HepG2 (cell line): ENCODE measurements around the gene HADH. TPM values are rescaled to one million over a fixed set of nuclear protein-coding genes. Genes with fewer than 3 reads are reported as not detected.

Experiments used
- CBX5 ChIP-seq: sonication (generic); formaldehyde crosslinking; IDR thresholded peaks from 2 replicates; pipeline ENCODE4 v1.4.0; 2020; ENCODE audit warnings: missing genetic modification reagents, borderline replicate concordance
- DNMT1 ChIP-seq: sonication (generic); formaldehyde crosslinking; IDR thresholded peaks from 2 replicates; pipeline ENCODE4 v1.5.1; 2020; ENCODE audit warnings: mild to moderate bottlenecking, missing genetic modification reagents
- EHMT2 ChIP-seq: fragments of 200-600 bp; sonication (generic); IDR thresholded peaks from 2 replicates; pipeline ENCODE4 v1.7.0; 2017; ENCODE audit warnings: antibody characterized with exemption, low read depth, low read length, borderline replicate concordance
- FOXM1 ChIP-seq: sonication (generic); formaldehyde crosslinking; IDR thresholded peaks from 2 replicates; pipeline ENCODE4 v1.5.0; 2020; ENCODE audit warnings: missing genetic modification reagents
- FOXO4 ChIP-seq: sonication (generic); formaldehyde crosslinking; conservative IDR thresholded peaks from 2 replicates; pipeline ENCODE4 v1.8.1; 2023; ENCODE audit warnings: missing genetic modification reagents
- HIVEP1 ChIP-seq: sonication (generic); formaldehyde crosslinking; IDR thresholded peaks from 2 replicates; pipeline ENCODE4 v1.4.0; 2020; ENCODE audit warnings: mild to moderate bottlenecking, missing genetic modification reagents
- HNRNPL ChIP-seq: fragments of 200-400 bp; formaldehyde crosslinking; IDR thresholded peaks from 2 replicates; pipeline ENCODE4 v1.6.1; 2017; ENCODE audit warnings: mild to moderate bottlenecking, low read depth, low read length
- KDM2A ChIP-seq: sonication (generic); formaldehyde crosslinking; IDR thresholded peaks from 2 replicates; pipeline ENCODE4 v1.4.0; 2020; ENCODE audit warnings: low read depth, missing genetic modification reagents, borderline replicate concordance
- MBD4 ChIP-seq: IDR thresholded peaks from 2 replicates; pipeline ENCODE4 v1.6.1; 2012; ENCODE audit warnings: low read length, inconsistent platforms, borderline replicate concordance
- MED13 ChIP-seq: sonication (generic); formaldehyde crosslinking; IDR thresholded peaks from 2 replicates; pipeline ENCODE4 v1.5.0; 2020; ENCODE audit warnings: missing genetic modification reagents
- MTF2 ChIP-seq: sonication (generic); formaldehyde crosslinking; IDR thresholded peaks from 2 replicates; pipeline ENCODE4 v1.5.0; 2020; ENCODE audit warnings: missing genetic modification reagents, borderline replicate concordance
- PLRG1 ChIP-seq: fragments of 450-650 bp; conservative IDR thresholded peaks from 2 replicates; pipeline ENCODE4 v1.6.1; 2016
- PRMT3 ChIP-seq: sonication (generic); formaldehyde crosslinking; IDR thresholded peaks from 2 replicates; pipeline ENCODE4 v1.8.1; 2022; ENCODE audit warnings: low read depth, mild to moderate bottlenecking, moderate library complexity, missing genetic modification reagents, borderline replicate concordance
- RARA ChIP-seq: IDR thresholded peaks from 2 replicates; pipeline ENCODE4 v1.6.1; 2016; ENCODE audit warnings: missing genetic modification reagents, missing compliant biosample characterization
- TRIM24 ChIP-seq: sonication (generic); formaldehyde crosslinking; IDR thresholded peaks from 2 replicates; pipeline ENCODE4 v1.8.0; 2022; ENCODE audit warnings: mild to moderate bottlenecking, missing genetic modification reagents
- ZBTB21 ChIP-seq: sonication (generic); formaldehyde crosslinking; IDR thresholded peaks from 2 replicates; pipeline ENCODE4 v1.4.0; 2020; ENCODE audit warnings: missing genetic modification reagents
- ZNF3 ChIP-seq: IDR thresholded peaks from 2 replicates; pipeline ENCODE4 v1.7.0; 2017; ENCODE audit warnings: inconsistent platforms
- ZNF331 ChIP-seq: sonication (generic); formaldehyde crosslinking; IDR thresholded peaks from 2 replicates; pipeline ENCODE4 v1.4.0; 2020; ENCODE audit warnings: missing genetic modification reagents
- ZNF567 ChIP-seq: sonication (generic); formaldehyde crosslinking; IDR thresholded peaks from 2 replicates; pipeline ENCODE4 v1.8.1; 2023; ENCODE audit warnings: mild to moderate bottlenecking, missing genetic modification reagents, borderline replicate concordance
- ZNF691 ChIP-seq: sonication (generic); formaldehyde crosslinking; IDR thresholded peaks from 2 replicates; pipeline ENCODE4 v1.4.0; 2020; ENCODE audit warnings: missing genetic modification reagents, low read depth, mild to moderate bottlenecking, borderline replicate concordance
- ZNF740 ChIP-seq: sonication (generic); formaldehyde crosslinking; IDR thresholded peaks from 2 replicates; pipeline ENCODE4 v1.4.0; 2020; ENCODE audit warnings: missing genetic modification reagents
- ZNF790 ChIP-seq: sonication (generic); formaldehyde crosslinking; IDR thresholded peaks from 2 replicates; pipeline ENCODE4 v1.8.0; 2022; ENCODE audit warnings: missing genetic modification reagents, mild to moderate bottlenecking, borderline replicate concordance
- ZNF83 ChIP-seq: sonication (generic); formaldehyde crosslinking; IDR thresholded peaks from 2 replicates; pipeline ENCODE4 v1.4.0; 2020; ENCODE audit warnings: missing genetic modification reagents, mild to moderate bottlenecking, borderline replicate concordance
- ZNF883 ChIP-seq: sonication (generic); formaldehyde crosslinking; IDR thresholded peaks from 2 replicates; pipeline ENCODE4 v1.5.1; 2020; ENCODE audit warnings: mild to moderate bottlenecking, missing genetic modification reagents; ENCODE audit errors: not compliant biosample characterization
- polyA plus RNA-seq, 8 experiments: library from polyadenylated mRNA; depleted of rRNA in 3 of 8; stranded (reverse) in 7 of 8; unstranded in 1 of 8; fragments of >200 nt; fragmentation: Illumina TruSeq in 4 of 8; extraction: Trizol in 4 of 8; gene quantifications; 2 replicates each; pipeline versions ENCODE4 v1.2.1 to v1.2.3, GENCODE V29; 2011 to 2016; ENCODE audit warnings: low read depth in 4 of 8, missing spikeins in 1 of 8, mixed read lengths in 1 of 8; ENCODE audit not compliant: insufficient read depth in 1 of 8
- total RNA-seq, 5 experiments: library from RNA; depleted of rRNA; stranded (reverse); fragments of >200 nt; fragmentation: Illumina TruSeq; extraction: Trizol; gene quantifications; 2 replicates each; pipeline ENCODE4 v1.2.3, GENCODE V29; 2016; ENCODE audit warnings: low read depth in 1 of 5
- TF ChIP-seq, protein P1 (sequence below): sonication (generic); formaldehyde crosslinking; IDR thresholded peaks from 2 replicates; pipeline ENCODE4 v1.5.0; 2020; ENCODE audit warnings: missing genetic modification reagents, mild to moderate bottlenecking, borderline replicate concordance

Gene HADH
- total and polyA plus RNA-seq, 2 of the 13 experiments (the other 11 are each of a cell fraction or from before 2014, with no cell fraction given), result 29.6 to 33.9 TPM

- TF ChIP-seq CBX5 (CRISPR knock-in tag), result no peak
- peak; percentile 43 for TF ChIP-seq ZNF331
- peak; percentile 75; the same call in 1 of the 2 replicates for TF ChIP-seq PRMT3 (CRISPR knock-in tag)
- no peak for TF ChIP-seq ZNF740 (CRISPR knock-in tag)
- TF ChIP-seq ZNF691 (CRISPR knock-in tag), result no peak
- no peak for TF ChIP-seq ZNF567 (CRISPR knock-in tag)
- no peak for TF ChIP-seq ZBTB21
- no peak for TF ChIP-seq TRIM24 (CRISPR knock-in tag)
- TF ChIP-seq HIVEP1 (CRISPR knock-in tag), result peak; percentile 69; the same call in 1 of the 2 replicates
- TF ChIP-seq PLRG1, result no peak
- TF ChIP-seq MTF2 (CRISPR knock-in tag), result no peak
- TF ChIP-seq FOXO4 (CRISPR knock-in tag), result no peak
- peak; percentile 90 for TF ChIP-seq ZNF883 (CRISPR knock-in tag)
- TF ChIP-seq MED13 (CRISPR knock-in tag), result peak; percentile 23; the same call in 1 of the 2 replicates
- TF ChIP-seq, protein P1, sequence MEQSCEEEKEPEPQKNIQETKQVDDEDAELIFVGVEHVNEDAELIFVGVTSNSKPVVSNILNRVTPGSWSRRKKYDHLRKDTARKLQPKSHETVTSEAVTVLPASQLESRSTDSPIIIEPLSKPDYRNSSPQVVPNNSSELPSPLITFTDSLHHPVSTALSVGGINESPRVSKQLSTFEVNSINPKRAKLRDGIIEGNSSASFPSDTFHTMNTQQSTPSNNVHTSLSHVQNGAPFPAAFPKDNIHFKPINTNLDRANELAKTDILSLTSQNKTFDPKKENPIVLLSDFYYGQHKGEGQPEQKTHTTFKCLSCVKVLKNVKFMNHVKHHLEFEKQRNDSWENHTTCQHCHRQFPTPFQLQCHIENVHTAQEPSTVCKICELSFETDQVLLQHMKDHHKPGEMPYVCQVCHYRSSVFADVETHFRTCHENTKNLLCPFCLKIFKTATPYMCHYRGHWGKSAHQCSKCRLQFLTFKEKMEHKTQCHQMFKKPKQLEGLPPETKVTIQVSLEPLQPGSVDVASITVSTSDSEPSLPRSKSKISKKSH, result peak; percentile 65; the same call in 1 of the 2 replicates
- TF ChIP-seq DNMT1 (CRISPR knock-in tag), result no peak
- TF ChIP-seq EHMT2, result no peak
- 0 out of 2 replicates have a peak, but pooled peaks have one; percentile 8 for TF ChIP-seq FOXM1
- no peak for TF ChIP-seq RARA (CRISPR knock-in tag)
- 0 out of 2 replicates have a peak, but pooled peaks have one; percentile 64 for TF ChIP-seq HNRNPL
- TF ChIP-seq MBD4, result no peak
- TF ChIP-seq ZNF790, result peak; percentile 78; the same call in 1 of the 2 replicates
- 0 out of 2 replicates have a peak, but pooled peaks have one; percentile 20 for TF ChIP-seq ZNF83 (CRISPR knock-in tag)
- TF ChIP-seq KDM2A (CRISPR knock-in tag), result peak; percentile 89; the same call in 1 of the 2 replicates
- TF ChIP-seq ZNF3 (CRISPR knock-in tag), result no peak
These were observed at the start of gene HADH (continued) for GRCh38 chr4:107989537-107990386.
